ENCODE measurements around the gene BCORL1. TPM values are rescaled to one million over a fixed set of nuclear protein-coding genes. Genes with fewer than 3 reads are reported as not detected.
A peak's percentile ranks its signal among the peaks of the same experiment; 100 is the strongest.

BCORL1 gene
- total and polyA plus RNA-seq, 2 experiments from 2014 or later, result 3.4 to 9.2 TPM

- 53% methylated on average over 3 of the region's 3 CpGs for WGBS (ENCODE audit: low lambda C conversion rate, missing lambda C conversion rate)
- no peak overlapping the region for H3K4me3 ChIP-seq
- no peaks in the 10 kb centered on the region for H4K20me1 ChIP-seq (ENCODE audit: insufficient read depth, poor library complexity, severe bottlenecking)
- no peaks in the 10 kb centered on the region for H3K36me3 ChIP-seq (replicated peaks; ENCODE audit: insufficient read depth, low read depth)
- no peaks in the 10 kb centered on the region for H3K9me2 ChIP-seq (replicated peaks; ENCODE audit: insufficient read depth)
- TF ChIP-seq CTCF (IDR thresholded peaks at IDR 0.05; ENCODE audit: poor library complexity) (no peak), EZH2 (IDR thresholded peaks at IDR 0.05; ENCODE audit: borderline replicate concordance) (no peak), EZH2phosphoT487 (IDR thresholded peaks at IDR 0.05; ENCODE audit: low read depth, severe bottlenecking, unreplicated experiment) (no peak)
- H3K27me3 ChIP-seq, result no peaks in the 10 kb centered on the region
- H3K4me1 ChIP-seq (ENCODE audit: insufficient read depth), result no peaks in the 10 kb centered on the region
- H3K4me2 ChIP-seq, result no peak overlapping the region
- no peaks in the 10 kb centered on the region for H3K9me3 ChIP-seq (ENCODE audit: low read depth)
- no peak overlapping the region for H3K27ac ChIP-seq
- H2AFZ ChIP-seq, result no peak overlapping the region
- no peak for DNase-seq (ENCODE audit: low spot score)
- no peaks in the 10 kb centered on the region for H3K79me2 ChIP-seq
Measured at GRCh38 chrX:129954804-129955203, 27.6 kb upstream of the BCORL1 start.

- no peaks in the 10 kb centered on the region for H3K36me3 ChIP-seq (replicated peaks; ENCODE audit: insufficient read depth, low read depth)
- TF ChIP-seq EZH2phosphoT487 (IDR thresholded peaks at IDR 0.05; ENCODE audit: low read depth, severe bottlenecking, unreplicated experiment), result no peak
- TF ChIP-seq CTCF (IDR thresholded peaks at IDR 0.05; ENCODE audit: poor library complexity), result no peak
- TF ChIP-seq EZH2 (IDR thresholded peaks at IDR 0.05; ENCODE audit: borderline replicate concordance), result no peak
- WGBS (ENCODE audit: low lambda C conversion rate, missing lambda C conversion rate), result 83% methylated on average over 3 of the region's 3 CpGs
Measured at GRCh38 chrX:129955682-129956081, 26.8 kb upstream of the BCORL1 start.

GRCh38 chrX:129956145-129956544 lies 26.3 kb upstream of the BCORL1 start:
- Histone ChIP-seq H3K9me2 (replicated peaks; ENCODE audit: insufficient read depth) (no peaks in the 10 kb centered on the region), H3K79me2 (no peaks in the 10 kb centered on the region), H3K27ac (no peak overlapping the region), H3K27me3 (no peaks in the 10 kb centered on the region), H3K36me3 (replicated peaks; ENCODE audit: insufficient read depth, low read depth) (no peaks in the 10 kb centered on the region), H3K4me3 (no peak overlapping the region), H3K4me1 (ENCODE audit: insufficient read depth) (no peaks in the 10 kb centered on the region), H2AFZ (no peak overlapping the region), H4K20me1 (ENCODE audit: insufficient read depth, poor library complexity, severe bottlenecking) (no peaks in the 10 kb centered on the region), H3K9me3 (ENCODE audit: low read depth) (no peaks in the 10 kb centered on the region), H3K4me2 (peak overlapping the region; percentile 71)
- no peak for DNase-seq (ENCODE audit: low spot score)
- TF ChIP-seq CTCF (IDR thresholded peaks at IDR 0.05; ENCODE audit: poor library complexity), result no peak
- no peak for TF ChIP-seq EZH2 (IDR thresholded peaks at IDR 0.05; ENCODE audit: borderline replicate concordance)
- no peak for TF ChIP-seq EZH2phosphoT487 (IDR thresholded peaks at IDR 0.05; ENCODE audit: low read depth, severe bottlenecking, unreplicated experiment)
- WGBS (ENCODE audit: low lambda C conversion rate, missing lambda C conversion rate), result 76% methylated on average over 10 of the region's 10 CpGs

More at GRCh38 chrX:129955682-129956081, 26.8 kb upstream of the BCORL1 start:
- Histone ChIP-seq H3K27me3 (no peaks in the 10 kb centered on the region), H3K4me1 (ENCODE audit: insufficient read depth) (no peaks in the 10 kb centered on the region), H4K20me1 (ENCODE audit: insufficient read depth, poor library complexity, severe bottlenecking) (no peaks in the 10 kb centered on the region), H3K79me2 (no peaks in the 10 kb centered on the region), H3K4me3 (no peak overlapping the region), H3K4me2 (no peak overlapping the region), H3K27ac (no peak overlapping the region), H3K9me3 (ENCODE audit: low read depth) (no peaks in the 10 kb centered on the region), H3K9me2 (replicated peaks; ENCODE audit: insufficient read depth) (no peaks in the 10 kb centered on the region), H2AFZ (no peak overlapping the region)
- no peak for DNase-seq (ENCODE audit: low spot score)

GRCh38 chrX:129956765-129957164 lies 25.7 kb upstream of the BCORL1 start:
- H3K36me3 ChIP-seq (replicated peaks; ENCODE audit: insufficient read depth, low read depth), result no peaks in the 10 kb centered on the region
- H3K9me2 ChIP-seq (replicated peaks; ENCODE audit: insufficient read depth), result no peaks in the 10 kb centered on the region
- peak overlapping the region; percentile 71 for H3K4me2 ChIP-seq
- no peaks in the 10 kb centered on the region for H3K4me1 ChIP-seq (ENCODE audit: insufficient read depth)
- DNase-seq (ENCODE audit: low spot score), result no peak
- no peak overlapping the region for H3K27ac ChIP-seq
- H2AFZ ChIP-seq, result peak overlapping the region; percentile 60
- no peaks in the 10 kb centered on the region for H4K20me1 ChIP-seq (ENCODE audit: insufficient read depth, poor library complexity, severe bottlenecking)
- TF ChIP-seq EZH2 (IDR thresholded peaks at IDR 0.05; ENCODE audit: borderline replicate concordance), result no peak
- no peak for TF ChIP-seq CTCF (IDR thresholded peaks at IDR 0.05; ENCODE audit: poor library complexity)
- no peak for TF ChIP-seq EZH2phosphoT487 (IDR thresholded peaks at IDR 0.05; ENCODE audit: low read depth, severe bottlenecking, unreplicated experiment)
- no peaks in the 10 kb centered on the region for H3K9me3 ChIP-seq (ENCODE audit: low read depth)
- WGBS (ENCODE audit: low lambda C conversion rate, missing lambda C conversion rate), result 46% methylated on average over 17 of the region's 20 CpGs
- no peak overlapping the region for H3K4me3 ChIP-seq
- no peaks in the 10 kb centered on the region for H3K79me2 ChIP-seq
- no peaks in the 10 kb centered on the region for H3K27me3 ChIP-seq

Data from hepatocyte (in vitro differentiated cells).